HL-60 (cell line): ENCODE results near the gene LSAMP.

ENCODE experiments used
- GABPA ChIP-seq: IDR thresholded peaks from 2 replicates; pipeline ENCODE4 v1.6.1; 2012; ENCODE audit warnings: low read depth
- POLR2AphosphoS5 ChIP-seq: IDR thresholded peaks from 2 replicates; pipeline ENCODE4 v1.6.1; 2012; ENCODE audit warnings: low read depth
- TF ChIP-seq, protein P1 (sequence below): IDR thresholded peaks from one replicate; pipeline ENCODE4 v1.5.1; 2011; ENCODE audit warnings: low read length, control low read depth, inconsistent platforms; ENCODE audit not compliant: insufficient read depth
- TF ChIP-seq, protein P2 (sequence below): IDR thresholded peaks from 2 replicates; pipeline ENCODE4 v1.6.1; 2012; ENCODE audit warnings: low read depth; ENCODE audit not compliant: insufficient replicate concordance

DNA sequence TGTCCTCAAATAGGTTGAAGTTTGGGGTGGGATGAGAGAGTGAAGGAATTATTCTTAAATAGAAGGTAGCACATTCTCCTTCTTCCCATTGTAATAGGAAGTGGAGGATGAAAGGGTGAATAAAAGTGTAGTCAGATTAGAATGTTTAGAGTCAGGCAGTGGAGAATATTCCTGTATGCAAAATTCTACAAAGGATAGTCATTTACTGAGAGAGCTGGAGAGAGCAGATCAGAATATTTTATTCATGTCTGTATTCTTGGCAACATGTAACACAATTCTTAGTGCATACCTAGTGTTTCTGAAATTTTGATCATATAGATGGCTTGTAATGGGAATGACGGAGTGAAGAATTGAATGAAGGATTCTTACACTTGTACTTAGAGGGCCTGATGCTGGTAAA, 139.1 kb downstream of the LSAMP start:
- TF ChIP-seq, protein P1, sequence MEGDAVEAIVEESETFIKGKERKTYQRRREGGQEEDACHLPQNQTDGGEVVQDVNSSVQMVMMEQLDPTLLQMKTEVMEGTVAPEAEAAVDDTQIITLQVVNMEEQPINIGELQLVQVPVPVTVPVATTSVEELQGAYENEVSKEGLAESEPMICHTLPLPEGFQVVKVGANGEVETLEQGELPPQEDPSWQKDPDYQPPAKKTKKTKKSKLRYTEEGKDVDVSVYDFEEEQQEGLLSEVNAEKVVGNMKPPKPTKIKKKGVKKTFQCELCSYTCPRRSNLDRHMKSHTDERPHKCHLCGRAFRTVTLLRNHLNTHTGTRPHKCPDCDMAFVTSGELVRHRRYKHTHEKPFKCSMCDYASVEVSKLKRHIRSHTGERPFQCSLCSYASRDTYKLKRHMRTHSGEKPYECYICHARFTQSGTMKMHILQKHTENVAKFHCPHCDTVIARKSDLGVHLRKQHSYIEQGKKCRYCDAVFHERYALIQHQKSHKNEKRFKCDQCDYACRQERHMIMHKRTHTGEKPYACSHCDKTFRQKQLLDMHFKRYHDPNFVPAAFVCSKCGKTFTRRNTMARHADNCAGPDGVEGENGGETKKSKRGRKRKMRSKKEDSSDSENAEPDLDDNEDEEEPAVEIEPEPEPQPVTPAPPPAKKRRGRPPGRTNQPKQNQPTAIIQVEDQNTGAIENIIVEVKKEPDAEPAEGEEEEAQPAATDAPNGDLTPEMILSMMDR = no peak
- TF ChIP-seq POLR2AphosphoS5 (no peak), GABPA (no peak)
- TF ChIP-seq, protein P2, sequence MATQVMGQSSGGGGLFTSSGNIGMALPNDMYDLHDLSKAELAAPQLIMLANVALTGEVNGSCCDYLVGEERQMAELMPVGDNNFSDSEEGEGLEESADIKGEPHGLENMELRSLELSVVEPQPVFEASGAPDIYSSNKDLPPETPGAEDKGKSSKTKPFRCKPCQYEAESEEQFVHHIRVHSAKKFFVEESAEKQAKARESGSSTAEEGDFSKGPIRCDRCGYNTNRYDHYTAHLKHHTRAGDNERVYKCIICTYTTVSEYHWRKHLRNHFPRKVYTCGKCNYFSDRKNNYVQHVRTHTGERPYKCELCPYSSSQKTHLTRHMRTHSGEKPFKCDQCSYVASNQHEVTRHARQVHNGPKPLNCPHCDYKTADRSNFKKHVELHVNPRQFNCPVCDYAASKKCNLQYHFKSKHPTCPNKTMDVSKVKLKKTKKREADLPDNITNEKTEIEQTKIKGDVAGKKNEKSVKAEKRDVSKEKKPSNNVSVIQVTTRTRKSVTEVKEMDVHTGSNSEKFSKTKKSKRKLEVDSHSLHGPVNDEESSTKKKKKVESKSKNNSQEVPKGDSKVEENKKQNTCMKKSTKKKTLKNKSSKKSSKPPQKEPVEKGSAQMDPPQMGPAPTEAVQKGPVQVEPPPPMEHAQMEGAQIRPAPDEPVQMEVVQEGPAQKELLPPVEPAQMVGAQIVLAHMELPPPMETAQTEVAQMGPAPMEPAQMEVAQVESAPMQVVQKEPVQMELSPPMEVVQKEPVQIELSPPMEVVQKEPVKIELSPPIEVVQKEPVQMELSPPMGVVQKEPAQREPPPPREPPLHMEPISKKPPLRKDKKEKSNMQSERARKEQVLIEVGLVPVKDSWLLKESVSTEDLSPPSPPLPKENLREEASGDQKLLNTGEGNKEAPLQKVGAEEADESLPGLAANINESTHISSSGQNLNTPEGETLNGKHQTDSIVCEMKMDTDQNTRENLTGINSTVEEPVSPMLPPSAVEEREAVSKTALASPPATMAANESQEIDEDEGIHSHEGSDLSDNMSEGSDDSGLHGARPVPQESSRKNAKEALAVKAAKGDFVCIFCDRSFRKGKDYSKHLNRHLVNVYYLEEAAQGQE = no peak
